WI38 (cell line): ENCODE results near the gene ENPP1.

ENCODE experiments used
- H3K4me3 ChIP-seq: 2 replicates; pipeline ENCODE4 v1.5.1; 2011; ENCODE audit warnings: low read depth, mild to moderate bottlenecking, control low read depth, low read length
- CTCF ChIP-seq: IDR thresholded peaks from 2 replicates; pipeline ENCODE4 v1.5.1; 2012; ENCODE audit warnings: low read depth, mild to moderate bottlenecking, control low read depth, low read length

ENPP1 gene

GRCh38 chr6:131775886-131776285 lies 31.9 kb upstream of the ENPP1 start:
- no peak for TF ChIP-seq CTCF
- H3K4me3 ChIP-seq: no peak overlapping the region

- TF ChIP-seq CTCF: no peak
Observed at GRCh38 chr6:131776985-131777384, 30.8 kb upstream of the ENPP1 start.

GRCh38 chr6:131778169-131778568 lies 29.7 kb upstream of the ENPP1 start:
- H3K4me3 ChIP-seq: no peak overlapping the region
- TF ChIP-seq CTCF: no peak

More at GRCh38 chr6:131776985-131777384, 30.8 kb upstream of the ENPP1 start:
- H3K4me3 ChIP-seq: no peak overlapping the region

GRCh38 chr6:131779304-131779703 lies 28.5 kb upstream of the ENPP1 start:
- TF ChIP-seq CTCF: no peak
- H3K4me3 ChIP-seq: no peak overlapping the region

GRCh38 chr6:131780600-131780999 lies 27.2 kb upstream of the ENPP1 start:
- no peak for TF ChIP-seq CTCF
- H3K4me3 ChIP-seq: no peak overlapping the region

- no peak for TF ChIP-seq CTCF
- no peak overlapping the region for H3K4me3 ChIP-seq
Observed at GRCh38 chr6:131781687-131782086, 26.1 kb upstream of the ENPP1 start.

- no peak for TF ChIP-seq CTCF
Observed at GRCh38 chr6:131782764-131783163, 25.1 kb upstream of the ENPP1 start.

More at GRCh38 chr6:131782764-131783163, 25.1 kb upstream of the ENPP1 start:
- no peak overlapping the region for H3K4me3 ChIP-seq
